IMR-90 (cell line): ENCODE measurements around the gene ZNF512B. TPM values are rescaled to one million over a fixed set of nuclear protein-coding genes. Genes with fewer than 3 reads are reported as not detected.

Experiments used
- ATAC-seq: fragments of 200-7000 bp; cut with Tn5 transposase; 2 replicates; pipeline ENCODE4 v1.9.1; 2020; ENCODE audit warnings: low read depth, mild to moderate bottlenecking, moderate library complexity
- BruUV-seq: library from RNA; stranded (reverse); fragments of 400-500 nt; replicated peaks from 2 replicates; lab custom pipeline; 2021; lab: Mats Ljungman, UMichigan
- CTCF ChIA-PET: fragments of 300-600 bp; formaldehyde crosslinking; extraction: SDS; loops from one replicate; lab custom pipeline; 2021; ENCODE audit warnings: antibody characterized with exemption; lab: Yijun Ruan, JAX
- POLR2A ChIA-PET: fragments of 300-600 bp; sonication (Branson Sonifier 250); formaldehyde crosslinking; loops from one replicate; lab custom pipeline; 2022; ENCODE audit warnings: antibody characterized with exemption; ENCODE audit not compliant: unreplicated experiment; lab: Charles Lee
- DNase-seq: peaks from one replicate; pipeline ENCODE4 v3.0.0; 2013
- H2AFZ ChIP-seq: replicated peaks from 2 replicates; pipeline ENCODE3; 2013; ENCODE audit warnings: low read length, mild to moderate bottlenecking; ENCODE audit not compliant: poor library complexity
- H2AK5ac ChIP-seq: 2 replicates; pipeline ENCODE4 v1.6.1; 2013; ENCODE audit warnings: low read depth, low read length, inconsistent platforms
- H2AK9ac ChIP-seq: replicated peaks from 2 replicates; pipeline ENCODE3; 2013; ENCODE audit warnings: mild to moderate bottlenecking, low read depth, low read length, moderate library complexity; ENCODE audit not compliant: poor library complexity
- H2BK120ac ChIP-seq: 2 replicates; pipeline ENCODE4 v1.6.1; 2013; ENCODE audit warnings: low read depth, low read length, inconsistent platforms
- H2BK15ac ChIP-seq: 3 replicates; pipeline ENCODE4 v1.6.1; 2013; ENCODE audit warnings: low read depth, low read length, inconsistent platforms
- H2BK20ac ChIP-seq: 2 replicates; pipeline ENCODE4 v1.6.1; 2013; ENCODE audit warnings: low read depth, mild to moderate bottlenecking, inconsistent platforms, low read length, moderate library complexity
- H2BK5ac ChIP-seq: 2 replicates; pipeline ENCODE4 v1.6.1; 2013; ENCODE audit warnings: mild to moderate bottlenecking, low read depth, low read length, inconsistent platforms; ENCODE audit not compliant: poor library complexity, severe bottlenecking
- H3K14ac ChIP-seq: replicated peaks from 2 replicates; pipeline ENCODE4 v1.6.1; 2013; ENCODE audit warnings: low read depth, low read length, inconsistent platforms
- H3K18ac ChIP-seq: 2 replicates; pipeline ENCODE4 v1.6.1; 2013; ENCODE audit warnings: low read depth, low read length, control low read depth
- H3K23ac ChIP-seq: 2 replicates; pipeline ENCODE4 v1.6.1; 2013; ENCODE audit warnings: low read depth, low read length, inconsistent platforms
- H3K27ac ChIP-seq: 2 replicates; pipeline ENCODE4 v1.5.1; 2013; ENCODE audit warnings: mild to moderate bottlenecking, control low read depth, low read length; ENCODE audit not compliant: insufficient read depth
- H3K27me3 ChIP-seq: 2 replicates; pipeline ENCODE4 v1.6.1; 2013; ENCODE audit warnings: low read length; ENCODE audit not compliant: control insufficient read depth, insufficient read depth
- H3K36me3 ChIP-seq: 2 replicates; pipeline ENCODE4 v1.6.1; 2013; ENCODE audit warnings: low read length, mixed read lengths; ENCODE audit not compliant: control insufficient read depth, insufficient read depth
- H3K4ac ChIP-seq: 2 replicates; pipeline ENCODE4 v1.6.1; 2013; ENCODE audit warnings: low read depth, low read length, inconsistent platforms
- H3K4me1 ChIP-seq: 2 replicates; pipeline ENCODE4 v1.6.1; 2013; ENCODE audit warnings: low read length, mixed read lengths; ENCODE audit not compliant: control insufficient read depth, insufficient read depth
- H3K4me2 ChIP-seq: 2 replicates; pipeline ENCODE4 v1.6.1; 2013; ENCODE audit warnings: low read depth, mild to moderate bottlenecking, control low read depth, low read length, moderate library complexity
- H3K4me3 ChIP-seq: 2 replicates; pipeline ENCODE4 v1.5.1; 2013; ENCODE audit warnings: low read depth, mild to moderate bottlenecking, control low read depth, low read length, moderate library complexity; ENCODE audit not compliant: insufficient read depth
- H3K56ac ChIP-seq: 2 replicates; pipeline ENCODE4 v1.6.1; 2013; ENCODE audit warnings: low read length, inconsistent platforms; ENCODE audit not compliant: insufficient read depth; ENCODE audit errors: extremely low read depth
- H3K79me1 ChIP-seq, 2 experiments: 2 replicates each; pipeline ENCODE4 v1.6.1; 2013; ENCODE audit warnings: low read length in 2 of 2, inconsistent platforms in 1 of 2, low read depth in 1 of 2
- H3K9ac ChIP-seq: 2 replicates; pipeline ENCODE4 v1.6.1; 2013; ENCODE audit warnings: low read depth, low read length, control low read depth
- H3K9me1 ChIP-seq: 2 replicates; pipeline ENCODE4 v1.6.1; 2013; ENCODE audit warnings: low read length, inconsistent platforms; ENCODE audit not compliant: insufficient read depth
- H3K9me3 ChIP-seq: 2 replicates; pipeline ENCODE4 v1.6.1; 2013; ENCODE audit warnings: low read length; ENCODE audit not compliant: control insufficient read depth, insufficient read depth
- H4K20me1 ChIP-seq: 2 replicates; pipeline ENCODE4 v1.6.1; 2013; ENCODE audit warnings: low read length, inconsistent platforms; ENCODE audit not compliant: insufficient read depth
- H4K5ac ChIP-seq: 2 replicates; pipeline ENCODE4 v1.6.1; 2013; ENCODE audit warnings: mild to moderate bottlenecking, low read depth, low read length, control low read depth
- H4K8ac ChIP-seq, 2 experiments: 2 replicates each; pipeline ENCODE4 v1.6.1; 2013; ENCODE audit warnings: low read depth in 2 of 2, low read length in 2 of 2, control low read depth in 1 of 2, inconsistent platforms in 1 of 2
- H4K91ac ChIP-seq: 2 replicates; pipeline ENCODE4 v1.6.1; 2013; ENCODE audit warnings: low read depth, low read length, inconsistent platforms; ENCODE audit not compliant: insufficient read depth
- CEBPB ChIP-seq: IDR thresholded peaks from 2 replicates; pipeline ENCODE4 v1.6.1; 2012; ENCODE audit warnings: low read depth, low read length, improper control_type of control experiment
- CHD1 ChIP-seq: IDR thresholded peaks from 2 replicates; pipeline ENCODE4 v1.6.1; 2012; ENCODE audit warnings: low read depth, low read length, improper control_type of control experiment
- FOS ChIP-seq: fragments of 150-350 bp; IDR thresholded peaks from 2 replicates; pipeline ENCODE4 v1.6.1; 2016; ENCODE audit warnings: low read depth, low read length
- MAFK ChIP-seq: IDR thresholded peaks from 2 replicates; pipeline ENCODE4 v1.6.1; 2012; ENCODE audit warnings: low read depth, low read length, improper control_type of control experiment
- MXI1 ChIP-seq: IDR thresholded peaks from 2 replicates; pipeline ENCODE4 v1.6.1; 2012; ENCODE audit warnings: low read depth, mild to moderate bottlenecking, low read length, moderate library complexity, borderline replicate concordance
- NFE2L2 ChIP-seq: fragments of 150-350 bp; IDR thresholded peaks from 2 replicates; pipeline ENCODE4 v1.6.1; 2016; ENCODE audit warnings: low read depth, mild to moderate bottlenecking, low read length
- POLR2A ChIP-seq: IDR thresholded peaks from 2 replicates; pipeline ENCODE4 v1.6.1; 2012; ENCODE audit warnings: mild to moderate bottlenecking, low read depth, low read length
- RAD21 ChIP-seq: IDR thresholded peaks from 2 replicates; pipeline ENCODE4 v1.6.1; 2012; ENCODE audit warnings: low read length, improper control_type of control experiment
- RCOR1 ChIP-seq: IDR thresholded peaks from 2 replicates; pipeline ENCODE4 v1.6.1; 2012; ENCODE audit warnings: mild to moderate bottlenecking, low read length, improper control_type of control experiment; ENCODE audit not compliant: insufficient replicate concordance
- SMC3 ChIP-seq: fragments of 150-350 bp; IDR thresholded peaks from 2 replicates; pipeline ENCODE4 v1.6.1; 2016; ENCODE audit warnings: low read depth, mild to moderate bottlenecking, antibody characterized with exemption, low read length, moderate library complexity
- WGBS, 2 experiments: methylation state at CpG; one replicate each; pipeline versions ENCODE4 v1.1.5 to v1.1.7; 2013; ENCODE audit warnings: missing lambda C conversion rate in 2 of 2; ENCODE audit not compliant: insufficient read length in 1 of 2; ENCODE audit errors: extremely low coverage in 2 of 2; 5-methylcytosine and 5-hydroxymethylcytosine counted together
- dilution Hi-C: fragments of 300-500 bp; cut with HindIII; formaldehyde crosslinking; loops from one replicate; pipeline ENCODE4 v1.14.3; 2018; ENCODE audit warnings: low sequenced_read_pairs; ENCODE audit not compliant: unreplicated experiment
- in situ Hi-C: fragments of 300-500 bp; cut with MboI; formaldehyde crosslinking; loops from 3 replicates; pipeline ENCODE4 v1.14.3; 2019; ENCODE audit warnings: low sequenced_read_pairs, inconsistent platforms, mixed read lengths
- intact Hi-C: fragments of 100-400 bp; cut with micrococcal nuclease; formaldehyde crosslinking; loops from 2 replicates; pipeline ENCODE4 v1.10.0; 2022
- polyA plus RNA-seq, 3 experiments: library from polyadenylated mRNA; depleted of rRNA; stranded (reverse); fragments of >200 nt; gene quantifications; 2 replicates each; pipeline ENCODE4 v1.2.3, GENCODE V29; 2012; ENCODE audit warnings: low replicate concordance in 1 of 3
- total RNA-seq: library from RNA; depleted of rRNA; stranded (reverse); fragments of >200 nt; gene quantifications from 2 replicates; pipeline ENCODE4 v1.2.3, GENCODE V29; 2012
- TF ChIP-seq, protein P1 (sequence below): fragments of 150-350 bp; IDR thresholded peaks from 2 replicates; pipeline ENCODE4 v1.6.1; 2016; ENCODE audit warnings: low read depth, mild to moderate bottlenecking, low read length, moderate library complexity, borderline replicate concordance
- TF ChIP-seq, protein P2 (sequence below): conservative IDR thresholded peaks from 2 replicates; pipeline ENCODE4 v1.5.1; 2012; ENCODE audit warnings: mild to moderate bottlenecking, low read depth, low read length, improper control_type of control experiment

ZNF512B gene
- total and polyA plus RNA-seq, 2 of the 4 experiments (the other 2 are of a cell fraction), result 6.5 to 15.6 TPM

DNA sequence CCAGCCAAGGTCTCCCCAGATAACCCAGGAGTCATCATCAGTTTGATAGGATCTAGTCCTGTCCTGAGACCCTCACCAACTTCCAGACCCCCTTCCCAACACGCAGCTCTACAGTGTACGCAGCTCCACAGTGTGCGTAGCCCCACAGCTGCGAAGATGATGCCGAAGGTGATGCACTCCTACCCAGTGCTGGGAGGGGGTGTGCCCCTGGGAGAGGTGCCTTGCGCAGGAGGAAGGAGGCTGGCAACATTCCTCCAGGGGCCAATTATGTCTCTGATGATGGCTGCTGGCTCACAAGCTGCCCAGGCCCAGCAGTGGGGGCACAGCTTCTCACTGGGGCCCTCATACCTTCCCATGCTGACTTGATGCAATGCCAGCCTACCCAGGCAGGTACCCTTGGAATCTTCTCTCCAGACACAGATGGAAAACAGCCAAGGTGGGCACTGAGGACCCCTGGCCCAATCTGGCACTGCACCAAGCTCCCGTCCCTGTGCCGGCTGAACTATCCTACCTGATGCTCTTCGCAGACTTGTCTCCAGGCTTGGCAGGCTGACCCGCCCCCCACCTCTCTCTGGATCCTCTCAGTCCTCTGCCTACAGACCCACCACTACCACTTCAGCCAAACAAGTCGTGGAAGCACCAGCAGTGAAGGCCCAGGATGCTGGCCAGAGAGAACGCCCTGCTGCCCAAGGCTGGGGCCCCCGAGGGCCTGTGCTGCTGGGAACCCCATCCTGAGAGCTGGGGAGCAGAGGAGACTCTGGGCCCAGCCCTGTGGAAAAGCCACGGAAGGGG is 1.4 kb downstream of the ZNF512B start (continued):
- TF ChIP-seq RCOR1, result no peak

DNA sequence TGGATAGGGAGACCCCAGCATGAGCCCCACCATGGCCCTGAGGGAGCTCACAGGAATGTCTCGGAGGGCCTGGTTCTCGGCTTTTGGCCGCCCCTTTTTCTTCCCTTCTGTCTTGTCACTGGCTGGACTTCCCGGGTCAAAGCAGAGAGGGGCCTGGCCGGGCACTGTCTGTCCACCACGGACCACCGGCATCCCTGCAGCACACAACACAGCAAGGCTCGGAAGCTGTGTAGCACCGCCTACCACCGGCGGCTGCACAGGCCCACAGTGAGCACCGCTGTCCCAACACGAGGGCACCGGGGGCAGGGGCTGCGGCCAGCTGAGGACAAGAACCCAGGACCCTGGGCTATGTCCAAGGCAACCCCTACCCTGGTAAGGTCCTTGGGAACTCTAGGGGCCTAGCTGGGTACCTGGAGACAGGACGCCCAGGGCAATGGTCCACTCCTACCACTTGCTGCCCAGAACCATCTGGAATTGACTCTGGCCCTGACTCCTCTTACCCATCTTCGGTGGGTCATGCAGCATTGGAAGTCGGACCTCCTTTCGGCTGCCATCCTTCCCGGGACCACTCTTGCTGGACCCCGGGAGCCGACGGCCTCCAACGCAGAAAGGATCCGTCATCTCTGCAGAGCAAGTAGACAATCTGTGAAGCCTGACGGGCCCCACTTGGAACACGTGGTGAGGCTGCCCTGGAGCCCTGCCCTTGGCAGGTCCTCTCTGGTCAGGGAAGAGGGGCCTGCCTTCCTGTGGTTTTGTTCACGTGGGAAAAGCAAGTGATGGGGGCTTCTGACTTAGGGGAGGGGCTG is 2.2 kb downstream of the ZNF512B start:
- ATAC-seq (no peak), DNase-seq (no peak)
- in situ Hi-C loops, result no loop called here
- no peak overlapping the region for H2BK120ac ChIP-seq
- no peak overlapping the region for H3K4me3 ChIP-seq
- 93% methylated on average over 16 of the region's 28 CpGs; no CpG with 5 or more reads in 1 of the 2 experiments for WGBS, 2 experiments
- H3K4me1 ChIP-seq, result peaks cover 7% of the 10 kb centered on the region
- no peak overlapping the region for H3K4ac ChIP-seq
- no peak overlapping the region for H3K18ac ChIP-seq
- no peak overlapping the region for H2BK5ac ChIP-seq
- H3K14ac ChIP-seq, result no peak overlapping the region
- no TSS peak for BruUV-seq
- dilution Hi-C loops, result no loop called here
- H3K56ac ChIP-seq, result no peak overlapping the region
- ChIA-PET POLR2A (no interaction called here), CTCF (no interaction called here)
- H2AK5ac ChIP-seq, result no peak overlapping the region; the same call in 1 of the 2 replicates
- no peak overlapping the region for H2AFZ ChIP-seq
- peaks cover 38% of the 10 kb centered on the region for H3K36me3 ChIP-seq
- no peak overlapping the region for H3K23ac ChIP-seq
- intact Hi-C loops, result no loop called here
- H4K91ac ChIP-seq, result no peak overlapping the region
- no peak overlapping the region for H4K5ac ChIP-seq
- H3K4me2 ChIP-seq, result no peak overlapping the region
- H3K9me3 ChIP-seq, result no peaks in the 10 kb centered on the region
- no peaks in the 10 kb centered on the region for H3K27me3 ChIP-seq
- H2BK15ac ChIP-seq, result no peak overlapping the region
- no peak overlapping the region for H2BK20ac ChIP-seq
- H4K20me1 ChIP-seq, result no peaks in the 10 kb centered on the region; the same call in 1 of the 2 replicates
- H3K27ac ChIP-seq, result no peak overlapping the region
- H2AK9ac ChIP-seq, result no peak overlapping the region
- no peak overlapping the region for H3K9ac ChIP-seq
- peaks cover 12 to 25% of the 10 kb centered on the region in 2 experiments for H3K79me1 ChIP-seq
- peaks cover 3% of the 10 kb centered on the region; the same call in 1 of the 2 replicates for H3K9me1 ChIP-seq
- no peak overlapping the region for H4K8ac ChIP-seq
- no peak for TF ChIP-seq CEBPB
- TF ChIP-seq, protein P1, sequence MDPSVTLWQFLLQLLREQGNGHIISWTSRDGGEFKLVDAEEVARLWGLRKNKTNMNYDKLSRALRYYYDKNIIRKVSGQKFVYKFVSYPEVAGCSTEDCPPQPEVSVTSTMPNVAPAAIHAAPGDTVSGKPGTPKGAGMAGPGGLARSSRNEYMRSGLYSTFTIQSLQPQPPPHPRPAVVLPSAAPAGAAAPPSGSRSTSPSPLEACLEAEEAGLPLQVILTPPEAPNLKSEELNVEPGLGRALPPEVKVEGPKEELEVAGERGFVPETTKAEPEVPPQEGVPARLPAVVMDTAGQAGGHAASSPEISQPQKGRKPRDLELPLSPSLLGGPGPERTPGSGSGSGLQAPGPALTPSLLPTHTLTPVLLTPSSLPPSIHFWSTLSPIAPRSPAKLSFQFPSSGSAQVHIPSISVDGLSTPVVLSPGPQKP, result no peak
- no peak for TF ChIP-seq RCOR1
- TF ChIP-seq NFE2L2, result no peak
- no peak for TF ChIP-seq POLR2A
- no peak for TF ChIP-seq MXI1
- TF ChIP-seq, protein P2, sequence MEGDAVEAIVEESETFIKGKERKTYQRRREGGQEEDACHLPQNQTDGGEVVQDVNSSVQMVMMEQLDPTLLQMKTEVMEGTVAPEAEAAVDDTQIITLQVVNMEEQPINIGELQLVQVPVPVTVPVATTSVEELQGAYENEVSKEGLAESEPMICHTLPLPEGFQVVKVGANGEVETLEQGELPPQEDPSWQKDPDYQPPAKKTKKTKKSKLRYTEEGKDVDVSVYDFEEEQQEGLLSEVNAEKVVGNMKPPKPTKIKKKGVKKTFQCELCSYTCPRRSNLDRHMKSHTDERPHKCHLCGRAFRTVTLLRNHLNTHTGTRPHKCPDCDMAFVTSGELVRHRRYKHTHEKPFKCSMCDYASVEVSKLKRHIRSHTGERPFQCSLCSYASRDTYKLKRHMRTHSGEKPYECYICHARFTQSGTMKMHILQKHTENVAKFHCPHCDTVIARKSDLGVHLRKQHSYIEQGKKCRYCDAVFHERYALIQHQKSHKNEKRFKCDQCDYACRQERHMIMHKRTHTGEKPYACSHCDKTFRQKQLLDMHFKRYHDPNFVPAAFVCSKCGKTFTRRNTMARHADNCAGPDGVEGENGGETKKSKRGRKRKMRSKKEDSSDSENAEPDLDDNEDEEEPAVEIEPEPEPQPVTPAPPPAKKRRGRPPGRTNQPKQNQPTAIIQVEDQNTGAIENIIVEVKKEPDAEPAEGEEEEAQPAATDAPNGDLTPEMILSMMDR, result no peak
- TF ChIP-seq CHD1, result no peak
- no peak for TF ChIP-seq SMC3
- TF ChIP-seq MAFK, result no peak
- no peak for TF ChIP-seq FOS
- TF ChIP-seq RAD21, result no peak
